ENCODE data around the gene HGFAC. TPM values are rescaled to one million over a fixed set of nuclear protein-coding genes. Genes with fewer than 3 reads are reported as not detected.
A peak's percentile ranks its signal among the peaks of the same experiment; 100 is the strongest.

HGFAC gene
- total RNA-seq, 1 donor from 2014 or later, result not detected

DNA sequence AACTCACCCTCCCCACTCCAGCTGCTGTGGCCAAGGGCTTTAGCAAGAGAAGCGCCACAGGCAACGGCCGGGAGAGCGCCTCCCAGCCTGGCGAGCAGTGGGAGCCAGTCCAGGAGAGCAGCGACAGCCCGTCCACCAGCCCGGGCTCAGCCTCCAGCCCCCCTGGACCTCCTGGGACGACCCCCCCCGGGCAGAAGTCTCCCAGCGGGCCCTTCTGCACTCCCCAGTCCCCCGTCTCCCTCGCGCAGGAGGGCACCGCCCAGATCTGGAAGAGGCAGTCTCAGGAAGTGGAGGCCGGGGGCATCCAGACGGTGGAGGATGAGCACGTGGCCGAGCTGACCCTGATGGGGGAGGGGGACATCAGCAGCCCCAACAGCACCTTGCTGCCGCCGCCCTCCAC is 11.2 kb upstream of the HGFAC start:
- no peak for DNase-seq (ENCODE audit: low read depth)
- FAIRE-seq, result no peak
- no peaks in the 10 kb centered on the region for H3K27me3 ChIP-seq (ENCODE audit: control insufficient read depth, insufficient read depth, low read length)
- H3K4me3 ChIP-seq (ENCODE audit: low read depth, low read length), result no peak overlapping the region
- TF ChIP-seq, protein P1, sequence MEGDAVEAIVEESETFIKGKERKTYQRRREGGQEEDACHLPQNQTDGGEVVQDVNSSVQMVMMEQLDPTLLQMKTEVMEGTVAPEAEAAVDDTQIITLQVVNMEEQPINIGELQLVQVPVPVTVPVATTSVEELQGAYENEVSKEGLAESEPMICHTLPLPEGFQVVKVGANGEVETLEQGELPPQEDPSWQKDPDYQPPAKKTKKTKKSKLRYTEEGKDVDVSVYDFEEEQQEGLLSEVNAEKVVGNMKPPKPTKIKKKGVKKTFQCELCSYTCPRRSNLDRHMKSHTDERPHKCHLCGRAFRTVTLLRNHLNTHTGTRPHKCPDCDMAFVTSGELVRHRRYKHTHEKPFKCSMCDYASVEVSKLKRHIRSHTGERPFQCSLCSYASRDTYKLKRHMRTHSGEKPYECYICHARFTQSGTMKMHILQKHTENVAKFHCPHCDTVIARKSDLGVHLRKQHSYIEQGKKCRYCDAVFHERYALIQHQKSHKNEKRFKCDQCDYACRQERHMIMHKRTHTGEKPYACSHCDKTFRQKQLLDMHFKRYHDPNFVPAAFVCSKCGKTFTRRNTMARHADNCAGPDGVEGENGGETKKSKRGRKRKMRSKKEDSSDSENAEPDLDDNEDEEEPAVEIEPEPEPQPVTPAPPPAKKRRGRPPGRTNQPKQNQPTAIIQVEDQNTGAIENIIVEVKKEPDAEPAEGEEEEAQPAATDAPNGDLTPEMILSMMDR (IDR thresholded peaks at IDR 0.05; ENCODE audit: insufficient read depth, low read length, severe bottlenecking), result no peak
- peaks cover 23% of the 10 kb centered on the region for H3K36me3 ChIP-seq (ENCODE audit: control insufficient read depth, insufficient read depth, low read length)

DNA sequence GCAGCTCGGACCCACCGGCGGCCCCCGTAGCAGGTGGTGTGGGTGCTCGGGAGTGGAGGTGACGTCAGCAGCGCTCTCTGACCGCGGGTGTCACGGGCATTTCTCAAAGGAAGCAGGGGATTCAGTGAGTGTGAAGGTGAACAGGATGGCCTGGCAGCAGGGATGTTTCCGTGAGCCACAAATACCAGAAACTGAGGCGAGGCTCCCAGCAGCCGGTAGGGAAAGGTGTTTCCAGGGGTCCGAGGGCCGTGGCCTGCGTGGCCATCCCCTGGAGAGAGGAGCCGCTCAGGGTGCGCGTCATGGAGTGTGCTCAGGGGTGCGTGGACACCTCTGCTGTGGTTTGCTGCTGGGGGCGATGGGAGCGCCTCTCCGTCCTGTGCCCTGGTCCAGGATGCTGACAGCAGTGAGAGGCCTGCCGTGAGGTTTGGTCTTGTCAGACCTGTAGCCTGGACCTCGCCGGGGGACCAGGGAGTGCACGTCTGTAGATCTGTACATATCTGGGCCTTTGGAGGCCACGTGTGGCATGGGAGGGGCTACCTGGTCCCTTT is 10.2 kb upstream of the HGFAC start:
- Histone ChIP-seq H3K36me3 (ENCODE audit: control insufficient read depth, insufficient read depth, low read length) (peaks cover 21% of the 10 kb centered on the region), H3K4me3 (ENCODE audit: low read depth, low read length) (no peak overlapping the region), H3K27me3 (ENCODE audit: control insufficient read depth, insufficient read depth, low read length) (no peaks in the 10 kb centered on the region)
- TF ChIP-seq, protein P1 (IDR thresholded peaks at IDR 0.05; ENCODE audit: insufficient read depth, low read length, severe bottlenecking), result no peak
- FAIRE-seq, result no peak
- DNase-seq (ENCODE audit: low read depth), result no peak

DNA sequence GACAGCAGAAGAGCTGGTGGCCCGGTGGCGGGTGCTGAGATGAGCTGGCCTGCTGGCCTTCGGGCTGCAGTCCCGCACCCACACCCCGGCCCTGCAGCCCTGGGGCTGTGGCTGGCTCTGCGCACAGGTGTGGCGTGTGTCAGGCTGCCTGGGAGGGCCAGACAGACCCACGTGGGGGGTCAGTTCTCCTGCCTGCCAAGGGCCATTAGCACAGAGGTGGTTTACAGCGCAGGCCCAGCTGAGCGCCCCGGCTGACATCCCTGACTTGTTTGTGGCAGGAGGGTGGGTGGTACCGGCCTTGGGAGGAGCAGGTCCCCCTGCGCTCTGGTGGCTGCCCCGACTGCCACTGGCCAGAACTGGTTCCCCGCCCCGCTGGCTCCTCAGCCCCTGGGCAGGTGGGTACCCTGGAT is 9.4 kb upstream of the HGFAC start:
- H3K36me3 ChIP-seq (ENCODE audit: control insufficient read depth, insufficient read depth, low read length), result peaks cover 16% of the 10 kb centered on the region
- no peaks in the 10 kb centered on the region for H3K27me3 ChIP-seq (ENCODE audit: control insufficient read depth, insufficient read depth, low read length)
- FAIRE-seq (no peak), DNase-seq (ENCODE audit: low read depth) (no peak)
- TF ChIP-seq, protein P1 (IDR thresholded peaks at IDR 0.05; ENCODE audit: insufficient read depth, low read length, severe bottlenecking), result no peak
- H3K4me3 ChIP-seq (ENCODE audit: low read depth, low read length), result no peak overlapping the region

DNA sequence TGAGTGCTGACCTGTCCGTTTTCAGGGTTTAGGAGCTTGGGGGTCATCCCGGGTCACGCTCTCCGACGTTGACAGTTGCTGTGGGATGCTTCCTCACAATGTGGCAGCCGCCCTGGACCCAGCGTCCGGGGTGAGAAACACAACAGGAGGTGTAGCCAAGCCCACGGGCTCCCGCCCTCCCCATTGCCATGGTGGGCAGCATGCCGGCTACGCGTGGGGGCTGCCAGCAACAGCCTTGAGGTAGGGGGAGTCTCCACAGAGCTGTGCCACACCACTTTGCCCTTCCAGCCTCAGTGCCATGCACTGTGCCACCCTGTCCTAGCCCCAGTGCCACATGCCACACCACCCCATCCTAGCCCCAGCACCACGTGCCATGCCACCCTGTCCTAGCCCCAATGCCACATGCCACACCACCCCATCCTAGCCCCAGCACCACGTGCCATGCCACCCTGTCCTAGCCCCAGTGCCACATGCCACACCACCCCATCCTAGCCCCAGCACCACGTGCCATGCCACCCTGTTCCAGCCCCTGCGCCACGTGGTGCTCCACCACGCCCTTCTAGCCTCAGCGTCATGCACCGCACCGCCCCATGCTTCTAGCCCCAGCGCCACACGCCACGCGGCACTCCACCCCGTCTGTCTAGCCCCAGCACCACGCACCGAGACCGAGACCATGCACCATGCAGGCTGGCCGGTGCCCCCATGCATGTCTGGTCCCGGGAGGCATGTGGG is 8.5 kb upstream of the HGFAC start:
- Histone ChIP-seq H3K4me3 (ENCODE audit: low read depth, low read length) (no peak overlapping the region), H3K36me3 (ENCODE audit: control insufficient read depth, insufficient read depth, low read length) (peaks cover 16% of the 10 kb centered on the region), H3K27me3 (ENCODE audit: control insufficient read depth, insufficient read depth, low read length) (no peaks in the 10 kb centered on the region)
- FAIRE-seq (no peak), DNase-seq (ENCODE audit: low read depth) (no peak)
- TF ChIP-seq, protein P1 (IDR thresholded peaks at IDR 0.05; ENCODE audit: insufficient read depth, low read length, severe bottlenecking), result no peak

DNA sequence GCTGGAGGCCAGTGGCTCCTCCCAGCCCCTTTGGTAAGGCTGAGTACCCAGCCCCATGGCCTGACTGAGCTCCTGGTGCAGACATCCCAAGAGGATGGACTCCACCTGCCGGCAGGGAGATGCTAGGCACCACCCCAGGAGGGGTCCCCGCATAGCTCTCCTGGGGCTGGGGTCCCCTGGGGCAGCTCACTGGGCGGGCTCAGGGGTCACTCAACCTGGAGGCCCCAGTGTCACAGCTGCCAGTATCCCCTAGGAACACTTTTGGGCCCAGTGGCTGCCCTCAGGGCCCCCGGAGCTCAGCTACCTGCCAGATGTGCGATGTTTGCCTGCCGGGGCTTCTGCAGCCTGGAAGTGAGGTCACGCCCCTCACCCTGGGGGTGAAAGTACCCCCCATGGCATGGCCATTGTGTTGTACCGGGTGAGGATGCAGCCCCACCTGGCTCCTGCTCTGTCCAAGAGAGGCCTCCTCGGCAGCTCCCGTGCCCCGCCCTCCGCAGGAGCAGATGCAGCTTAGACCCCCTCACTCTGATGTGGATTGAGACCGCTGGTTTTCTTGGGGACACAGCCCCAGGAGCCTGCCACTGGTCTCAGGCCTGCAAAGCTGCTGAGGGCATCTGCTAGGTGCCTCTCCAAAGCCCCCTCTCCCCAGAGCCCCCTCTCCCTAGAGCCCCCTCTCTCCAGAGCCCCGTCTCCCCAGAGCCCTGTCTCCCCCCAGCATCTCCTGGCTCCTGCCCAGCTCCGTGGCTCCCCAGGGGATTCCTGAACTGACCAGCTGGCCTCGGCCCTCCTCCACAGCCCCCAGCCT is 6.7 kb upstream of the HGFAC start:
- TF ChIP-seq, protein P1 (IDR thresholded peaks at IDR 0.05; ENCODE audit: insufficient read depth, low read length, severe bottlenecking), result peak; percentile 26
- peaks cover 8% of the 10 kb centered on the region for H3K36me3 ChIP-seq (ENCODE audit: control insufficient read depth, insufficient read depth, low read length)
- no peak for FAIRE-seq

More for the DNA sequence above, 6.7 kb upstream of the HGFAC start:
- DNase-seq (ENCODE audit: low read depth), result no peak
- no peak overlapping the region for H3K4me3 ChIP-seq (ENCODE audit: low read depth, low read length)
- H3K27me3 ChIP-seq (ENCODE audit: control insufficient read depth, insufficient read depth, low read length), result no peaks in the 10 kb centered on the region
